Body of pancreas (tissue), 4 donors: ENCODE data around the gene THUMPD3. TPM values are rescaled to one million over a fixed set of nuclear protein-coding genes. Genes with fewer than 3 reads are reported as not detected.

ENCODE experiments used
- ATAC-seq: fragments of 150-250 bp; one replicate; pipeline ENCODE4 v1.9.1; 2016
- DNase-seq, 4 donors: peaks; one replicate each; pipeline ENCODE4 v3.0.0-alpha.2; 2019
- H3K27ac ChIP-seq, 4 donors: fragments of 200-600 bp; sonication (generic); 1 replicate in 3 of 4; 2 replicates in 1 of 4; pipeline versions ENCODE4 v1.5.1 to v1.6.1; 2016 to 2019; ENCODE audit warnings: mild to moderate bottlenecking in 1 of 4, mixed read lengths in 1 of 4, moderate library complexity in 1 of 4
- H3K27me3 ChIP-seq, 2 donors: fragments of 200-600 bp; sonication (generic); one replicate each; pipeline ENCODE4 v1.6.0; 2016; ENCODE audit warnings: mild to moderate bottlenecking in 1 of 2
- H3K36me3 ChIP-seq, 2 donors: fragments of 200-600 bp; sonication (generic); replicated peaks in 1 of 2; 2 replicates each; pipeline ENCODE4 v1.5.1; 2016; ENCODE audit warnings: low read depth in 2 of 2; ENCODE audit not compliant: insufficient read depth in 1 of 2
- H3K4me1 ChIP-seq: fragments of 200-600 bp; sonication (generic); one replicate; pipeline ENCODE4 v1.6.0; 2016
- H3K4me3 ChIP-seq, 2 donors: fragments of 200-600 bp; sonication (generic); 1 replicate in 1 of 2; 2 replicates in 1 of 2; pipeline ENCODE4 v1.5.1; 2016 to 2019
- H3K9me3 ChIP-seq, 3 donors: fragments of 200-600 bp; sonication (generic); 1 replicate in 2 of 3; 2 replicates in 1 of 3; pipeline ENCODE4 v1.5.1; 2016
- POLR2A ChIP-seq, 3 donors: fragments of 450-650 bp; IDR thresholded peaks; one replicate each; pipeline ENCODE4 v1.6.1; 2016; ENCODE audit warnings: antibody characterized with exemption in 3 of 3, mild to moderate bottlenecking in 2 of 3
- WGBS, 2 donors: methylation state at CpG; one replicate each; pipeline ENCODE4 v1.1.5; 2017; 5-methylcytosine and 5-hydroxymethylcytosine counted together
- intact Hi-C: fragments of 100-400 bp; cut with DNase I; formaldehyde crosslinking; loops from one replicate; pipeline ENCODE4 v1.15.1; 2023
- total RNA-seq, 2 donors: library from RNA; depleted of rRNA; stranded (reverse); fragments of >200 nt; gene quantifications; one replicate each; pipeline ENCODE4 v1.1.0, GENCODE V29; 2016
- TF ChIP-seq, protein P1 (sequence below), 7 experiments: fragments of 450-650 bp in 4 of 7; fragments of 200-600 bp in 3 of 7; sonication (generic) in 3 of 7; IDR thresholded peaks; one replicate each; pipeline ENCODE4 v1.5.1; 2016 to 2019; ENCODE audit warnings: antibody characterized with exemption in 7 of 7

Gene THUMPD3
- total RNA-seq, 2 donors from 2014 or later: 16.1 to 27.0 TPM

GRCh38 chr3:9388562-9389272 lies 25.9 kb downstream of the THUMPD3 start:
- Histone ChIP-seq H3K27ac (no peak overlapping the region), H3K27me3 (no peaks in the 10 kb centered on the region), H3K4me1 (peaks cover 35% of the 10 kb centered on the region), H3K4me3 (no peak overlapping the region), H3K36me3 (peaks cover 0 to 26% of the 10 kb centered on the region in 2 donors), H3K9me3 (no peaks in the 10 kb centered on the region)
- WGBS, 2 donors: 80 to 82% methylated on average over 5 of the region's 5 CpGs
- TF ChIP-seq POLR2A (IDR thresholded peaks at IDR 0.05): no peak
- DNase-seq (no peak), ATAC-seq (no peak)
- intact Hi-C loops: no loop called here

GRCh38 chr3:9390265-9390888 lies 27.5 kb downstream of the THUMPD3 start:
- H3K4me1 ChIP-seq: peaks cover 51% of the 10 kb centered on the region
- intact Hi-C loops: no loop called here
- H3K36me3 ChIP-seq: peaks cover 0 to 22% of the 10 kb centered on the region in 2 donors
- H3K9me3 ChIP-seq: no peaks in the 10 kb centered on the region
- no peak overlapping the region for H3K4me3 ChIP-seq
- DNase-seq: no peak
- TF ChIP-seq, protein P1, sequence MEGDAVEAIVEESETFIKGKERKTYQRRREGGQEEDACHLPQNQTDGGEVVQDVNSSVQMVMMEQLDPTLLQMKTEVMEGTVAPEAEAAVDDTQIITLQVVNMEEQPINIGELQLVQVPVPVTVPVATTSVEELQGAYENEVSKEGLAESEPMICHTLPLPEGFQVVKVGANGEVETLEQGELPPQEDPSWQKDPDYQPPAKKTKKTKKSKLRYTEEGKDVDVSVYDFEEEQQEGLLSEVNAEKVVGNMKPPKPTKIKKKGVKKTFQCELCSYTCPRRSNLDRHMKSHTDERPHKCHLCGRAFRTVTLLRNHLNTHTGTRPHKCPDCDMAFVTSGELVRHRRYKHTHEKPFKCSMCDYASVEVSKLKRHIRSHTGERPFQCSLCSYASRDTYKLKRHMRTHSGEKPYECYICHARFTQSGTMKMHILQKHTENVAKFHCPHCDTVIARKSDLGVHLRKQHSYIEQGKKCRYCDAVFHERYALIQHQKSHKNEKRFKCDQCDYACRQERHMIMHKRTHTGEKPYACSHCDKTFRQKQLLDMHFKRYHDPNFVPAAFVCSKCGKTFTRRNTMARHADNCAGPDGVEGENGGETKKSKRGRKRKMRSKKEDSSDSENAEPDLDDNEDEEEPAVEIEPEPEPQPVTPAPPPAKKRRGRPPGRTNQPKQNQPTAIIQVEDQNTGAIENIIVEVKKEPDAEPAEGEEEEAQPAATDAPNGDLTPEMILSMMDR (IDR thresholded peaks at IDR 0.05): no peak
- no peak for TF ChIP-seq POLR2A (IDR thresholded peaks at IDR 0.05)
- 87 to 88% methylated on average over 5 of the region's 5 CpGs for WGBS, 2 donors
- no peak for ATAC-seq
- no peaks in the 10 kb centered on the region for H3K27me3 ChIP-seq
- H3K27ac ChIP-seq: no peak overlapping the region

DNA sequence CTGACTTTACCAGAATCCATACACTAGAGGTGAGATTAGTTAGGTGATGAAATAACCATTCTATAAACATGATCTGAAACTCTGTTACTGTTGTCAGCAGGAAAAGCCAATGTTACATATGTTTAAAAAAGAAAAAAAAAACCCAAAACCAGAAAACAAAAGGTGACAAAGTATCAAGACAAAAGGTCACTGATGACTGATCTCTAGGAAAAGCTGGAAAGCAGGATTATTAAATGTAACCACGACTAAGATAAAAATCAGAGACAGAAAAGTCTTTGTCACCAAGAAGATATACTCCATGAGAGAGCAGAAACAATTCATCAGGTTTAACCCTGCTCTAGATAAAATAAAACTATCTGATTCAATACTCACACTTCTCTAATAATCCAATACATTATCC lies 29.2 kb downstream of the THUMPD3 start:
- Histone ChIP-seq H3K36me3 (peaks cover 0 to 20% of the 10 kb centered on the region in 2 donors), H3K27ac (no peak overlapping the region), H3K9me3 (no peaks in the 10 kb centered on the region), H3K27me3 (no peaks in the 10 kb centered on the region), H3K4me1 (peaks cover 58% of the 10 kb centered on the region), H3K4me3 (no peak overlapping the region)
- DNase-seq (no peak), ATAC-seq (no peak)
- intact Hi-C loops: no loop called here
- no peak for TF ChIP-seq POLR2A (IDR thresholded peaks at IDR 0.05)
- TF ChIP-seq, protein P1 (IDR thresholded peaks at IDR 0.05): no peak
- WGBS, 2 donors: 0% methylated on average over 1 of the region's 1 CpG

GRCh38 chr3:9395570-9396300 lies 32.9 kb downstream of the THUMPD3 start:
- no peak for TF ChIP-seq POLR2A (IDR thresholded peaks at IDR 0.05)
- TF ChIP-seq, protein P1 (IDR thresholded peaks at IDR 0.05): no peak
- Histone ChIP-seq H3K27ac (peak overlapping the region; percentile 96 to 99 (median 99)), H3K27me3 (no peaks in the 10 kb centered on the region), H3K4me1 (peaks cover 65% of the 10 kb centered on the region), H3K4me3 (peak overlapping the region; percentile 37 to 75), H3K9me3 (no peaks in the 10 kb centered on the region), H3K36me3 (peaks cover 0 to 3% of the 10 kb centered on the region in 2 donors)
- no peak for DNase-seq
- intact Hi-C loops: no loop called here
- no peak for ATAC-seq
- 4 to 6% methylated on average over 12 to 15 of the region's 15 CpGs for WGBS, 2 donors

DNA sequence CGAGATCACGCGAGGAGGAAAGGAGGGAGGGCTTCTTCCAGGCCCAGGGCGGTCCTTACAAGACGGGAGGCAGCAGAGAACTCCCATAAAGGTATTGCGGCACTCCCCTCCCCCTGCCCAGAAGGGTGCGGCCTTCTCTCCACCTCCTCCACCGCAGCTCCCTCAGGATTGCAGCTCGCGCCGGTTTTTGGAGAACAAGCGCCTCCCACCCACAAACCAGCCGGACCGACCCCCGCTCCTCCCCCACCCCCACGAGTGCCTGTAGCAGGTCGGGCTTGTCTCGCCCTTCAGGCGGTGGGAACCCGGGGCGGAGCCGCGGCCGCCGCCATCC lies 33.4 kb downstream of the THUMPD3 start:
- peak; percentile 42 for ATAC-seq
- Histone ChIP-seq H3K4me1 (peaks cover 69% of the 10 kb centered on the region), H3K27me3 (no peaks in the 10 kb centered on the region), H3K9me3 (no peaks in the 10 kb centered on the region), H3K27ac (peak overlapping the region; percentile 96 to 99 (median 99)), H3K36me3 (no peaks in the 10 kb centered on the region), H3K4me3 (peak overlapping the region; percentile 37 to 75)
- TF ChIP-seq, protein P1 (IDR thresholded peaks at IDR 0.05): no peak
- peak; percentile 65 to 78 (median 69) for TF ChIP-seq POLR2A (IDR thresholded peaks at IDR 0.05)
- intact Hi-C loops: no loop called here
- DNase-seq: peak; percentile 84 to 94 (median 90)
- 0% methylated on average over 5 to 16 of the region's 25 CpGs for WGBS, 2 donors
